C4-2B (cell line): ENCODE results near the gene TBL1XR1.

Experiments
- CTCF ChIP-seq: fragments of 450-650 bp; conservative IDR thresholded peaks from 2 replicates; pipeline ENCODE4 v1.5.1; 2017; ENCODE audit warnings: mild to moderate bottlenecking
- ZFX ChIP-seq: fragments of 450-650 bp; IDR thresholded peaks from 2 replicates; pipeline ENCODE4 v1.6.1; 2017

GRCh38 chr3:177013681-177014280 is 183.5 kb downstream of the TBL1XR1 start:
- TF ChIP-seq CTCF = no peak
- TF ChIP-seq ZFX = no peak
